Fibroblast of peridontal ligament (primary cell): ENCODE results near the gene INAFM2.

Experiments
- DNase-seq: peaks from one replicate; pipeline ENCODE4 v3.0.0-alpha.2; 2010; ENCODE audit errors: extremely low read depth

Gene INAFM2

DNA sequence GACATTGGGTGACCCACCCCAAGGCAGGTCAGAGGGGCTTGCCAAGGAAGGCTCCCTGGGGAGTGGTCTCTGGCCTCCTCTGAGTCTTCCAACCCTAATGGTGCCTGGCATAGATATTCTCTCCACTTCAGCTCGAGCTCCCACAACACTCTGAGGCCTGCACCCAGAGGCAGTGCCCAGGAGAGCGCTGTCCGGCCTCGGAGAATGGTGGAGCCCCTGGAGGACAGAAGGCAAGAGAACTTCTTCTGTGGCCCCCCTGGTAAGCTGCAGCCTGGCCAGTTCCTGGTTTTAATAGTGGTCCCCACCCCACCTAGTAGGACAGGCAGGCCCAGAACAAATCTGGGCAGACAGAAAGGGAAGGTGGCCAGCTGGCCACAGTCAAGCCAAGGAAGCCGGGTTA, 41.5 kb downstream of the INAFM2 start:
- DNase-seq: no peak

GRCh38 chr15:40365624-40366456, 42.3 kb downstream of the INAFM2 start:
- DNase-seq: no peak

DNA sequence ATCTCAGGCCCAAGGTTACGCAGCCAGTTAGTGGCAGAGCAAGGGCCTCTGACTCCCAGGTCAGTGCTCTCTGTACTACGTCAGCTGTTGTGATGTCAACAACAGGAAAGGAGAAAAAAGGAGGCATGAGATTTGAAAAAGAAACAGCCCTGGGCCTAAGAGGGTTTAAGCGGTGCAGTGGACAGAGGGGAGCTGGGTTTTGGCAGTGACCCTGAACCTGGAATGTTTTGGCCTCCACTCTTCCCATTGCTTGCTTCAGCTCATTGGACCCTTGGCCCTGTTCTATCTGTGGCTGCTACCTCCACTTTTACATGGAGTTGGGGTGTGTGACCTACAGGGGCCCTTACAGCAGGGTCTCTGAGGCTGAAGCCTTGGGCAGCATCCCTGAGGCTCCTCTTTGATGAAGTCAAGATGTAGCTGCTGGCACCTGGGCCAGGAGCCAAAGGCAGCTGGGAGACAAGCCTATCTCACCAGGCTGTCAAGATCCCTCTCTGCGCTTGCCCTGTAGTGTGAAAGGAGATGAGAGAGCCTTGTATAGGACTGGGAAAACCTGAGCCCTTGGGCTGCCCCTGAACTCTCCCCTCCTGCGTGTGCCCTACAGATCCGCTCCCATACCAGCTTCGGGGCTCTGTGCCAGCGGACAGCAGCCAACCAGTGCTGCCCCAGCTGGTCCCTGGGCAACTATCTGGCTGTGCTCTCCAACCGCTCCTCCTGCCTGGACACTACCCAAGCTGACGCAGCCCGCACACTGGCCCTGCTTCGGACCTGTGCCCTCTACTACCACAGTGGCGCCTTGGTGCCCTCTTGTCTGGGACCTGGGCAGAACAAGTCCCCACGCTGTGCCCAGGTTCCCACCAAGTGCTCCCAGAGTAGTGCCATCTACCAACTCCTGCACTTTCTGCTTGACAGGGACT, 43.2 kb downstream of the INAFM2 start:
- no peak for DNase-seq

DNA sequence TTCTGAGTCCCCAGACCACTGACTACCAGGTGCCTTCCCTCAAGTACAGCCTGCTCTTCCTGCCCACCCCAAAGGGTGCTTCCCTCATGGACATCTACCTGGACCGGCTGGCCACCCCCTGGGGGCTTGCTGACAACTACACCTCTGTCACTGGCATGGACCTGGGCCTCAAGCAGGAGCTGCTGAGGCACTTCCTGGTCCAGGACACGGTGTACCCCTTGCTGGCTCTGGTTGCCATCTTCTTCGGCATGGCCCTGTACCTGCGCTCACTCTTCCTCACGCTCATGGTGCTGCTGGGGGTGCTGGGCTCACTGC, 43.8 kb downstream of the INAFM2 start:
- DNase-seq: no peak

GRCh38 chr15:40367686-40368611, 44.5 kb downstream of the INAFM2 start:
- DNase-seq: peak; percentile 77

DNA sequence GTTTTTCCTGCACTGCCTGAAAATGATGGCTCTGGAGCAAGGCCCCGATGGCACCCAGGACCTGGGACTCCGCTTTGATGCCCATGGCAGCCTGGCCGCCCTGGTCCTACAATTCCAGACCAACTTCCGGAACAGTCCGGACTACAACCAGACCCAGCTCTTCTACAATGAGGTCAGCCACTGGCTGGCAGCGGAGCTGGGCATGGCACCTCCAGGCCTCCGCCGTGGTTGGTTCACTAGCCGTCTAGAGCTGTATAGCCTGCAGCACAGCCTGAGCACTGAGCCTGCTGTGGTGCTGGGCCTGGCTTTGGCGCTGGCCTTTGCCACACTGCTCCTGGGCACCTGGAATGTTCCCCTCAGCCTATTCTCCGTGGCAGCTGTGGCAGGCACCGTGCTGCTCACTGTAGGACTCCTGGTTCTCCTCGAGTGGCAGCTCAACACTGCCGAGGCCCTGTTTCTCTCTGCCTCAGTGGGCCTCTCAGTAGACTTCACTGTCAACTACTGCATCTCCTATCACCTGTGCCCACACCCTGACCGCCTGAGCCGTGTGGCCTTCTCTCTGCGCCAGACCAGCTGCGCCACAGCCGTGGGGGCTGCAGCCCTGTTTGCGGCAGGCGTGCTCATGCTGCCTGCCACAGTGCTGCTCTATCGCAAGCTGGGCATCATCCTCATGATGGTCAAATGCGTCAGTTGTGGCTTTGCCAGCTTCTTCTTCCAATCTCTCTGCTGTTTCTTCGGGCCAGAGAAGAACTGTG, 45.4 kb downstream of the INAFM2 start:
- no peak for DNase-seq

- DNase-seq: no peak
These were observed 46.0 kb downstream of the INAFM2 start for GRCh38 chr15:40369474-40369869.

- no peak for DNase-seq
These were observed 46.5 kb downstream of the INAFM2 start for GRCh38 chr15:40369971-40370370.

- peak; percentile 40 for DNase-seq
These were observed 49.5 kb downstream of the INAFM2 start for GRCh38 chr15:40372981-40373380.
